ENCODE data around the gene TM4SF4. TPM values are rescaled to one million over a fixed set of nuclear protein-coding genes. Genes with fewer than 3 reads are reported as not detected.

TM4SF4 gene
- total RNA-seq, 1 donor from 2014 or later = not detected

GRCh38 chr3:149428087-149428486 is 46.4 kb upstream of the TM4SF4 start:
- Mint-ChIP-seq H3K27me3 (ENCODE audit: insufficient read depth, low read depth) (no peaks in the 10 kb centered on the region), H3K27ac (no peak overlapping the region)
- no peak overlapping the region for H3K27ac ChIP-seq

GRCh38 chr3:149430216-149430615 is 44.3 kb upstream of the TM4SF4 start:
- TF ChIP-seq EZH2 (IDR thresholded peaks at IDR 0.05) = no peak
- TF ChIP-seq EZH2phosphoT487 (IDR thresholded peaks at IDR 0.05) = no peak
- TF ChIP-seq CTCF (IDR thresholded peaks at IDR 0.05) = no peak
- Mint-ChIP-seq H3K36me3 (no peaks in the 10 kb centered on the region), H3K9me3 (peaks cover 3% of the 10 kb centered on the region), H3K27me3 (ENCODE audit: insufficient read depth, low read depth) (no peaks in the 10 kb centered on the region), H3K4me3 (no peak overlapping the region), H3K27ac (no peak overlapping the region), H3K4me1 (peaks cover 14% of the 10 kb centered on the region)
- Histone ChIP-seq H3K27ac (no peak overlapping the region), H4K20me1 (ENCODE audit: low read depth) (no peaks in the 10 kb centered on the region), H3F3A (ENCODE audit: low read depth) (no peaks in the 10 kb centered on the region), H3K4me3 (no peak overlapping the region), H3K9me3 (ENCODE audit: low read depth) (no peaks in the 10 kb centered on the region), H2AFZ (replicated peaks) (no peak overlapping the region), H3K4me2 (no peak overlapping the region), H3K79me2 (ENCODE audit: low read depth) (no peaks in the 10 kb centered on the region), H3K9ac (no peak overlapping the region), H3K27me3 (no peaks in the 10 kb centered on the region), H3K36me3 (no peaks in the 10 kb centered on the region), H3K4me1 (peaks cover 12% of the 10 kb centered on the region)
- DNase-seq (ENCODE audit: low spot score) = no peak

More at GRCh38 chr3:149428087-149428486, 46.4 kb upstream of the TM4SF4 start:
- no peak for DNase-seq (ENCODE audit: low spot score)
- Mint-ChIP-seq H3K4me3 (no peak overlapping the region), H3K36me3 (no peaks in the 10 kb centered on the region), H3K4me1 (peaks cover 17% of the 10 kb centered on the region), H3K9me3 (no peaks in the 10 kb centered on the region)
- Histone ChIP-seq H3F3A (ENCODE audit: low read depth) (no peaks in the 10 kb centered on the region), H3K36me3 (no peaks in the 10 kb centered on the region), H3K4me3 (no peak overlapping the region), H2AFZ (replicated peaks) (no peak overlapping the region), H3K9ac (no peak overlapping the region), H3K4me2 (no peak overlapping the region), H3K4me1 (peaks cover 12% of the 10 kb centered on the region), H3K9me3 (ENCODE audit: low read depth) (no peaks in the 10 kb centered on the region), H4K20me1 (ENCODE audit: low read depth) (no peaks in the 10 kb centered on the region), H3K27me3 (no peaks in the 10 kb centered on the region), H3K79me2 (ENCODE audit: low read depth) (no peaks in the 10 kb centered on the region)
- TF ChIP-seq CTCF (IDR thresholded peaks at IDR 0.05) (no peak), EZH2 (IDR thresholded peaks at IDR 0.05) (no peak), EZH2phosphoT487 (IDR thresholded peaks at IDR 0.05) (no peak)

- Mint-ChIP-seq H3K4me1 (no peaks in the 10 kb centered on the region), H3K4me3 (no peak overlapping the region), H3K36me3 (no peaks in the 10 kb centered on the region), H3K27ac (no peak overlapping the region), H3K27me3 (ENCODE audit: insufficient read depth, low read depth) (no peaks in the 10 kb centered on the region), H3K9me3 (peaks cover 3% of the 10 kb centered on the region)
- no peaks in the 10 kb centered on the region for H4K20me1 ChIP-seq (ENCODE audit: low read depth)
- no peak overlapping the region for H3K4me2 ChIP-seq
- no peaks in the 10 kb centered on the region for H3F3A ChIP-seq (ENCODE audit: low read depth)
- no peaks in the 10 kb centered on the region for H3K27me3 ChIP-seq
- no peaks in the 10 kb centered on the region for H3K36me3 ChIP-seq
- TF ChIP-seq EZH2 (IDR thresholded peaks at IDR 0.05) (no peak), EZH2phosphoT487 (IDR thresholded peaks at IDR 0.05) (no peak), CTCF (IDR thresholded peaks at IDR 0.05) (no peak)
- no peaks in the 10 kb centered on the region for H3K4me1 ChIP-seq
- DNase-seq (ENCODE audit: low spot score) = no peak
- H3K27ac ChIP-seq = no peak overlapping the region
- no peaks in the 10 kb centered on the region for H3K79me2 ChIP-seq (ENCODE audit: low read depth)
- no peak overlapping the region for H3K9ac ChIP-seq
- no peak overlapping the region for H3K4me3 ChIP-seq
- H2AFZ ChIP-seq (replicated peaks) = no peak overlapping the region
- no peaks in the 10 kb centered on the region for H3K9me3 ChIP-seq (ENCODE audit: low read depth)
Observed at GRCh38 chr3:149432149-149432548, 42.3 kb upstream of the TM4SF4 start.
